ENCODE measurements around the gene NNAT.

Gene NNAT

GRCh38 chr20:37516811-37517750 is 4.0 kb upstream of the NNAT start:
- Histone ChIP-seq H3K36me3 (ENCODE audit: control insufficient read depth in 2 of 2, insufficient read depth in 2 of 2, low read length in 2 of 2) (peaks cover 19 to 27% of the 10 kb centered on the region in 2 donors), H3K9ac (ENCODE audit: low read length in 2 of 2) (no peak overlapping the region), H3K27ac (ENCODE audit: low read length) (peak overlapping the region; percentile 96), H3K27me3 (ENCODE audit: control insufficient read depth in 1 of 2, insufficient read depth in 2 of 2, low read length in 2 of 2) (no peaks in the 10 kb centered on the region), H3K9me3 (ENCODE audit: control insufficient read depth in 2 of 2, low read length in 2 of 2) (no peaks in the 10 kb centered on the region), H3K4me1 (ENCODE audit: control insufficient read depth, insufficient read depth, low read length) (peaks cover 66% of the 10 kb centered on the region), H3K4me3 (ENCODE audit: low read length in 2 of 2) (peak overlapping the region in 1 of 2 donors; percentile 8)

DNA sequence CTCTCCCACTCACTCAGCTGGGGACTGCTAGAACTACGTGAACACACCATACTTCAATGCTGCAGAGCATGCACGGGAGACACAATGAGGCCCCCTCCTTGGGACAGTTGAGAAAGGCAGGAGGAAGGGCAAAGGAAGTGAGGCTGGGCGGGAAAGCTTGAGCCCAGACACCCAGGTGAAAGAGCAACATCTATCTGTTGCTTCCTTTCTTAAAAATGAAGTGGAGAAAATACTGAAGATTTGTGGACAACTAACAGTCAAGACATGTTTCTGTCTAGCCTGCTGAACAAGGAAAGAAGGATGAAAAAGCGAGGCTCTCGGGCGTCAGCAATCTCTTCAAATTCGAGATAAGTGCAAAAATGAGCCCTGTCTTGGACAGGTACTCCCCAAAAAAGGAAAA is 3.0 kb upstream of the NNAT start:
- no peaks in the 10 kb centered on the region for H3K27me3 ChIP-seq (ENCODE audit: control insufficient read depth in 1 of 2, insufficient read depth in 2 of 2, low read length in 2 of 2)
- peaks cover 71% of the 10 kb centered on the region for H3K4me1 ChIP-seq (ENCODE audit: control insufficient read depth, insufficient read depth, low read length)
- H3K36me3 ChIP-seq (ENCODE audit: control insufficient read depth in 2 of 2, insufficient read depth in 2 of 2, low read length in 2 of 2): peaks cover 15 to 27% of the 10 kb centered on the region in 2 donors
- peak overlapping the region in 1 of 2 donors; percentile 8 for H3K4me3 ChIP-seq (ENCODE audit: low read length in 2 of 2)
- H3K9me3 ChIP-seq (ENCODE audit: control insufficient read depth in 2 of 2, low read length in 2 of 2): no peaks in the 10 kb centered on the region
- H3K9ac ChIP-seq (ENCODE audit: low read length in 2 of 2): no peak overlapping the region
- peak overlapping the region; percentile 96 for H3K27ac ChIP-seq (ENCODE audit: low read length)

DNA sequence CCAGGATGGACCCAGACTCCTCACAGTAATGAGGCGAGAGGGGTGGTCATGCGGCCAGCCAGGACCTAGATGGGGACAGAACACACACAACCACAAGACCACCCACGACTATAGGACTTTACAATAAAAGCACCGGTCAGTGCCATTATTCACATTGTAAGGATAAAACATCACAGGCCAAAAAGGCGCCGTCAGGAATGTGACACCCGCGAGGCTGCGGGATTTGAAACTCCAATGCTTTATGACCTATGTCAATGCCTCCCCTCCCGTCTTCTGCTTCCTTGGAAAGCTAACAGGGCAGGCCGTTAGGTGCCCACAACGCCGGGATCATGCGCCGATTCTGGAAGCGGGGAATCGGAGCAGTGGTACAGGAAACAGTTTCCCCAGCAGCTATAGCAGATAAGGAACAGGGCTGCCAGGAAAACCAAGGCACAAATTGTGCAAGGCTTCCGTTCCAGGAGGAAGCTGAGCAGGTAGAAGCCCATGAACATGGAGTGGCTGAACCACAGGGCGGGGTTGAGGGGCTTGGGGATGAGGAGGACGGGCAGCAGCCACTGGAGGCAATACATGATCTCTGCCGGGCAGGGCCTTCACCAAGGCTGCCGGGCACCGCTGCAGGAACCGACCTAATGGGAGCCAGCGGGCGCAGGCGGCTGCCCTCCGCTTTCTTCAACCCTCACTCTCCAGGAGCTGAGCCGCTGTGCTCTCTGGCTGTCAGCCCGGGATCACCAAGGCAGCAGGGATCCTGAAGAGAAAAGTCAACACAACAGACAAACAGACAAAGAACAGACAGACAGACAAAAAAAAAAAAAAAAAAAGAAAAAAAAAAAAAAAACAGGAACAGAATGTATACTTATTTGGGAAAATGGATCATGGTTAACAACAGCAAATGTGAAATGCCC is 2.2 kb upstream of the NNAT start:
- Histone ChIP-seq H3K4me3 (ENCODE audit: low read length in 2 of 2) (peak overlapping the region; percentile 3 to 72), H3K9ac (ENCODE audit: low read length in 2 of 2) (peak overlapping the region; percentile 29 to 71), H3K27ac (ENCODE audit: low read length) (peak overlapping the region; percentile 96), H3K27me3 (ENCODE audit: control insufficient read depth in 1 of 2, insufficient read depth in 2 of 2, low read length in 2 of 2) (no peaks in the 10 kb centered on the region), H3K9me3 (ENCODE audit: control insufficient read depth in 2 of 2, low read length in 2 of 2) (no peaks in the 10 kb centered on the region), H3K36me3 (ENCODE audit: control insufficient read depth in 2 of 2, insufficient read depth in 2 of 2, low read length in 2 of 2) (peaks cover 11 to 22% of the 10 kb centered on the region in 2 donors), H3K4me1 (ENCODE audit: control insufficient read depth, insufficient read depth, low read length) (peaks cover 76% of the 10 kb centered on the region)

DNA sequence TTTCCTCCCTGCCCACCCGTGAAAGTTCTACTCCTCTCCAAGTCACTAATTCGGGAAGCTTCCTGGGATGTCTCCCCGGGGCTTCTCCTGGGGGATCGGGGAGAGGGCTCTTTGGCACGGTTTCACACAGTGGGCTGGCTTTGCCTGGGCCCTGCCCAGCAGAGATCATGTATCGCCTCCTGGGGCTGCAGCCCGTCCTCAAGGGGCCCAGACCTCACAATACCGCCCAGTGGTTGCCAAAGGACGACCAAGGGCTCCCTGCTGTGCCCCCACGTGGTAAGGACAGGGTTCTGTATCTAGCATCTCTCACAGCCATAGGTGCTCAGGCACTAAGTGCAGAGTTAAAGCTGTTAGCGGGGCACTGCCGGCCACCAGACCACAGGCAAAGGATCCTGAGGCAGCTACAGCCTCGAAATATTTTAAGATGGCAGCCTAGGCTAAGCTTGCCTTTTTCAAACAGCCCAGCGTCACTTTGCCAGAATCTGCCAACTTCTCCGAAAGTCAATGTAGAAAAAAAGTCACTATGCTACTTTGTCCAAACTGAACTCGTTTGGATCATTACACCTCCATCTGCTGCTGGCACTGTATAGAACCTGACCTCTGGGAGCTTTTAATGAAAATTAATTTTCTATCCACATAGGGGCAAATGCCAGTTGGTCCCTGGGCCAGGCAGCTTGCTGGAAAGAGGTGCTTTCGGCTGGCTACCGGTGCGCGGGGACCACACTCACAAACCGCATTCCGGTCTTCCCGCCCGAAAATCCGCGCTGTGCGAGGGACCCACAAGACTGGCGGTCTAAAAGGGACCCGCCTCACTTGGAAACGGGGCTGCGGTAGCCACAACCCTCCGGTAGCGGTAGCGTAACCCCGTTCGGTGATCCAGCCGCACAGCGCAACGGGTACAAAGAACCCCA is 1.3 kb upstream of the NNAT start:
- Histone ChIP-seq H3K36me3 (ENCODE audit: control insufficient read depth in 2 of 2, insufficient read depth in 2 of 2, low read length in 2 of 2) (peaks cover 3 to 14% of the 10 kb centered on the region in 2 donors), H3K4me1 (ENCODE audit: control insufficient read depth, insufficient read depth, low read length) (peaks cover 80% of the 10 kb centered on the region), H3K9ac (ENCODE audit: low read length in 2 of 2) (peak overlapping the region; percentile 29 to 71), H3K27ac (ENCODE audit: low read length) (peak overlapping the region; percentile 96), H3K9me3 (ENCODE audit: control insufficient read depth in 2 of 2, low read length in 2 of 2) (no peaks in the 10 kb centered on the region), H3K27me3 (ENCODE audit: control insufficient read depth in 1 of 2, insufficient read depth in 2 of 2, low read length in 2 of 2) (no peaks in the 10 kb centered on the region), H3K4me3 (ENCODE audit: low read length in 2 of 2) (peak overlapping the region; percentile 3 to 72)

- H3K27me3 ChIP-seq (ENCODE audit: control insufficient read depth in 1 of 2, insufficient read depth in 2 of 2, low read length in 2 of 2): no peaks in the 10 kb centered on the region
- peak overlapping the region in 1 of 2 donors; percentile 25 for H3K9ac ChIP-seq (ENCODE audit: low read length in 2 of 2)
- no peaks in the 10 kb centered on the region for H3K9me3 ChIP-seq (ENCODE audit: control insufficient read depth in 2 of 2, low read length in 2 of 2)
- H3K4me3 ChIP-seq (ENCODE audit: low read length in 2 of 2): peak overlapping the region; percentile 3 to 72
- H3K36me3 ChIP-seq (ENCODE audit: control insufficient read depth in 2 of 2, insufficient read depth in 2 of 2, low read length in 2 of 2): peaks cover 0 to 14% of the 10 kb centered on the region in 2 donors
- H3K27ac ChIP-seq (ENCODE audit: low read length): peak overlapping the region; percentile 96
- H3K4me1 ChIP-seq (ENCODE audit: control insufficient read depth, insufficient read depth, low read length): peaks cover 85% of the 10 kb centered on the region
These were observed 563 bp upstream of the NNAT start for GRCh38 chr20:37520419-37520955.

- Histone ChIP-seq H3K9ac (ENCODE audit: low read length in 2 of 2) (no peak overlapping the region), H3K9me3 (ENCODE audit: control insufficient read depth in 2 of 2, low read length in 2 of 2) (no peaks in the 10 kb centered on the region), H3K27ac (ENCODE audit: low read length) (peak overlapping the region; percentile 37), H3K27me3 (ENCODE audit: control insufficient read depth in 1 of 2, insufficient read depth in 2 of 2, low read length in 2 of 2) (no peaks in the 10 kb centered on the region), H3K36me3 (ENCODE audit: control insufficient read depth in 2 of 2, insufficient read depth in 2 of 2, low read length in 2 of 2) (peaks cover 0 to 11% of the 10 kb centered on the region in 2 donors), H3K4me3 (ENCODE audit: low read length in 2 of 2) (peak overlapping the region in 1 of 2 donors; percentile 72), H3K4me1 (ENCODE audit: control insufficient read depth, insufficient read depth, low read length) (peaks cover 81% of the 10 kb centered on the region)
These were observed 1.4 kb downstream of the NNAT start for GRCh38 chr20:37522260-37523011.

- peaks cover 0 to 7% of the 10 kb centered on the region in 2 donors for H3K36me3 ChIP-seq (ENCODE audit: control insufficient read depth in 2 of 2, insufficient read depth in 2 of 2, low read length in 2 of 2)
- peaks cover 77% of the 10 kb centered on the region for H3K4me1 ChIP-seq (ENCODE audit: control insufficient read depth, insufficient read depth, low read length)
- no peaks in the 10 kb centered on the region for H3K9me3 ChIP-seq (ENCODE audit: control insufficient read depth in 2 of 2, low read length in 2 of 2)
- peak overlapping the region in 1 of 2 donors; percentile 47 for H3K4me3 ChIP-seq (ENCODE audit: low read length in 2 of 2)
- no peak overlapping the region for H3K9ac ChIP-seq (ENCODE audit: low read length in 2 of 2)
- peak overlapping the region; percentile 37 for H3K27ac ChIP-seq (ENCODE audit: low read length)
- H3K27me3 ChIP-seq (ENCODE audit: control insufficient read depth in 1 of 2, insufficient read depth in 2 of 2, low read length in 2 of 2): no peaks in the 10 kb centered on the region
These were observed 2.0 kb downstream of the NNAT start for GRCh38 chr20:37523012-37523391.

GRCh38 chr20:37523911-37524700 is 3.1 kb downstream of the NNAT start:
- Histone ChIP-seq H3K27me3 (ENCODE audit: control insufficient read depth in 1 of 2, insufficient read depth in 2 of 2, low read length in 2 of 2) (no peaks in the 10 kb centered on the region), H3K9me3 (ENCODE audit: control insufficient read depth in 2 of 2, low read length in 2 of 2) (no peaks in the 10 kb centered on the region), H3K27ac (ENCODE audit: low read length) (peak overlapping the region; percentile 55), H3K4me1 (ENCODE audit: control insufficient read depth, insufficient read depth, low read length) (peaks cover 73% of the 10 kb centered on the region), H3K9ac (ENCODE audit: low read length in 2 of 2) (peak overlapping the region in 1 of 2 donors; percentile 47), H3K36me3 (ENCODE audit: control insufficient read depth in 2 of 2, insufficient read depth in 2 of 2, low read length in 2 of 2) (peaks cover 0 to 7% of the 10 kb centered on the region in 2 donors), H3K4me3 (ENCODE audit: low read length in 2 of 2) (peak overlapping the region in 1 of 2 donors; percentile 40)

Measured in stomach smooth muscle (tissue), 2 donors.